Activated naive CD8-positive, alpha-beta T cell treated with anti-CD3 and anti-CD28 coated beads, Interleukin-2, amount 50 U/mL, for 16 hours (primary cell): ENCODE measurements around the gene TEDC1.

Experiments used
- DNase-seq: peaks from one replicate; pipeline ENCODE4 v3.0.0-alpha.2; 2020; ENCODE audit warnings: low read depth, low spot score

TEDC1 gene

GRCh38 chr14:105495990-105496830, 5.2 kb downstream of the TEDC1 start:
- no peak for DNase-seq

DNA sequence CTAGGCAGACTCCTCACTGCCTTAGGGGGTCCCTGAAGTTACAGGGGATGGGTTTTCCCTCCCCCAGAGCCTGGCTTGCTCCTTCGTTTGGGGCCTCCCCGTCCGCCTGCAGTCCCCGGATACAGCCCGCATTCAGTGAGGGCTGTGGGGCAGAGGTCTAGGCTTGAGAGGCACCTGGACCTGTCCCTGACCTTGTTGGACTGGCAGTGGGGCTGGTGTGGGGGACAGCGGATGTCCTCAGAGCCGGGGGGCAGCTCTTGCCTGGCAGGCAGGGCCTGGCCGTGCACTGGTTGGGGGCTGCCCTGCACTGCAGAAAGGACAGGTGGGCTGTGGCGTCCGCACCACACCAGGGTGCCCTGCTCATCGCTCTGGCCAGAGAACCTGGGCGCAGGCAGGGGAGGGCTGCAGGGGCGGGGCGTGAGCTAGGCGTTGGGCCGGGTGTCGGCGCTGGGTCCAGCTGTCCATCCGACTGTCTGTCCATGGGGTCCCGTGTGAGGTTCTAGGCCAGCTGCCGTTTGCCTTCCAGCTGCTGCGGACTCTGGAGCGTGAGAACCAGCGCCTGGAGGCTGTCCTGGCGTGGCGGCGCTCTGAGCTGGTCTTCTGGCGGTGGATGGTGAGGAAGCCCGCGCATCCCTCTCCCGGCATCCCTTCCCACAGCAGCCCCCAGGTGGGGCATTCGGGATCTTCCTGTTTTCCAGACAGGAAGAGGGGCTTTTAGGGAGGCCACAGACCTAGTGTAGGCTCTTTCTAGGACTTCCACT, 6.0 kb downstream of the TEDC1 start:
- no peak for DNase-seq

GRCh38 chr14:105497671-105498429, 6.8 kb downstream of the TEDC1 start:
- DNase-seq: no peak

GRCh38 chr14:105498430-105499255, 7.6 kb downstream of the TEDC1 start:
- no peak for DNase-seq

- DNase-seq: no peak
Measured at GRCh38 chr14:105499256-105500035, 8.4 kb downstream of the TEDC1 start.

GRCh38 chr14:105500036-105500725, 9.1 kb downstream of the TEDC1 start:
- no peak for DNase-seq

GRCh38 chr14:105500726-105501101, 9.7 kb downstream of the TEDC1 start:
- no peak for DNase-seq

DNA sequence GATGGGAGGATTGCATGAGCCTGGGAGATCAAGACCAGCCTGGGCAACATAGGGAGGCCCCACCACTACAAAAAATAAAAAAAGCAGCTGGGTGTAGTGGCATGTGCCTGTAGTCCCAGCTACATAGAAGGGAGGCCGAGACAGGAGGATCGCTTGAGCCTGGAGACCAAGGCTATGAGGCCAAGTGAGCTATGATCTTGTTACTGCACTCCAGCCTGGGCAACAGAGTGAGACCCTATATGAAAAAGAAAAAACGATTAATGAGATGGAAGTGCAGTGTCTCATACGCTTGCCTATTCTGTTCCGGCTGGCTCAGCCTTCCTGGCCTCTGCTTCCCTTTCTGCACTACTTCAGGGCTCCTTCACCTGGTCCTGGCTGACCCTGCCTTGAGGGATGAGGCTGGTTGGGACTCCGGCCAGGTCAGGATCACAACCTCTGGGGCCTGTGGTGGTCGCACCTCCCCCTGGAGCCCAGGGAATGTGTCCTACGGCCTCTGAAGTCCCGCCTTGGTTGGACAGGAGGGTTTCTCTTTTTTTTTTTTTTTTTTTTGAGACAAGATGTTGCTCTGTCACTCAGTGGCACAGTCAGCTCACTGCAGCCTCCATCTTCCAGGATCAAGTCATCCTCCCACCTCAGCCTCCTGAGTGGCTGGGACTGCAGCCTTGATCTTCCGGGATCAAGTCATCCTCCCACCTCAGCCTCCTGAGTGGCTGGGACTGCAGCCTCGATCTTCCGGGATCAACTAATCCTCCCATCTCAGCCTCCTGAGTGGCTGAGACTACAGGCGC, 10.7 kb downstream of the TEDC1 start:
- no peak for DNase-seq

- no peak for DNase-seq
Measured at GRCh38 chr14:105502446-105503295, 11.6 kb downstream of the TEDC1 start.

GRCh38 chr14:105503296-105503640, 12.2 kb downstream of the TEDC1 start:
- no peak for DNase-seq

- DNase-seq: no peak
Measured at GRCh38 chr14:105503935-105504692, 13.1 kb downstream of the TEDC1 start.

- no peak for DNase-seq
Measured at GRCh38 chr14:105505101-105505500, 14.1 kb downstream of the TEDC1 start.

GRCh38 chr14:105507247-105507646, 16.2 kb downstream of the TEDC1 start:
- no peak for DNase-seq

DNA sequence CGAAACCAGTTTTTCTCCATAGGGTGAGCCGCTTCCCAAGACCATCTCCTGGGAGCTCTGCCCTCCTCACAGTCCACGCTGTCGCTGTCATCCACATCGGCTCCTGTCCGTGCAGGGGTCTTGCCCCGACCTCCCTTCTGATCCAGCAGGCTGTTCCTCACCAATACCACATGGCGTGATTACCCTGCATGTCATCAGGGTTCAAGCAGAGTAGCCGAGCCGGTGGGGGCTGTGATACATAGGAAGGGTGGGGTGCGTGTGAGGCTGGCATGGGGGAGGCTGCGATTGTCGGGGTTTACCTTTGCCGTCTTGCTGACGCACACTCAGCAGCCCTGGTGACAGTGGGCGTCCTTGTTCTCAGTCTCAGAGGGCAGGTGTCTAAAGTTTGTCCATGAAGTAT, 17.0 kb downstream of the TEDC1 start:
- no peak for DNase-seq

- no peak for DNase-seq
Measured at GRCh38 chr14:105508601-105509000, 17.6 kb downstream of the TEDC1 start.

GRCh38 chr14:105517096-105517495, 26.1 kb downstream of the TEDC1 start:
- DNase-seq: no peak

DNA sequence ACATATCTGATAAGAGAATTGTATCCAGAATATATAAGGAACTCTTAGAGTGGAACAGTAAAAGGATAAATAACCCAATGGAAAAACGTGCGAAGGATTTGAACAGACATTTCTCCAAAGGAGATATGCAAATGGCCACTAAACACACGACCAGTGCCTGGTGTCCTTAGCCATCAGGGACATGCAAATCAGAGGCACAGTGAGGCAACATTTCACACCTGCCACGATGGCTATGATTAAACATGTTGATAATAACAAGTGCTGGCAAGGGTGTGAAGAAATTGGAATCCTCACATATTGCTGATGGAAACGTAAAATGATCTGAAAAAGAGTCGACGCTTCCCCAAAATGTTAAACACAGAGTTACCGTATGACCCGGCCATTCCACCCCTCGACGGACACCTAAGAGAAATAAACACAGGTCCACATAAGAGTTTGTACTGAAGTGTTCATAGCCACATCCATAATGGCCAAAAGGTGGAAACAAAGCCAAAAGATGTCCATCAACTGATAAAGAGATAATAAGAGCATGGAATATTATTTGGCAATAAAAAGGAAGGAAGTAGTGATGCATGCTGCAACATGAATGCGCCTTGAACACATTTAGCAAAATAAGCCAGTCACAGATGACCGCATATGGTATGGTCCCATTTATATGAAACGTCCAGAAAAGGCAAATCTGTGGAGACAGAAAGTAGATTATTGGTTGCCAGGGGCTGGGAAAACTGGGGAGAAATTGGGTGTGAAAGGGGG, 29.1 kb downstream of the TEDC1 start:
- no peak for DNase-seq
